ENCODE measurements around the gene ITIH1. TPM values are rescaled to one million over a fixed set of nuclear protein-coding genes. Genes with fewer than 3 reads are reported as not detected.
A peak's percentile ranks its signal among the peaks of the same experiment; 100 is the strongest.

The ITIH1 gene
- total RNA-seq, 4 donors from 2014 or later: not detected

GRCh38 chr3:52771702-52772101 is 5.7 kb upstream of the ITIH1 start:
- peak overlapping the region; percentile 80 to 83 (median 81) for H3K27ac ChIP-seq
- H3K4me1 ChIP-seq: peaks cover 7 to 19% (median 13%) of the 10 kb centered on the region in 4 donors
- no peak overlapping the region for H3K4me3 ChIP-seq
- intact Hi-C loops (cut with DNase I; ENCODE audit: low total_unique reads): no loop called here
- H3K36me3 ChIP-seq: peaks cover 0 to 7% (median 0%) of the 10 kb centered on the region in 4 donors
- WGBS, 2 donors (ENCODE audit: low coverage in 1 of 2): 94 to 95% methylated on average over 8 to 10 of the region's 10 CpGs
- no peaks in the 10 kb centered on the region for H3K9me3 ChIP-seq
- H3K27me3 ChIP-seq: no peaks in the 10 kb centered on the region
- in situ Hi-C loops (cut with MboI; ENCODE audit: low pct_ligation_motif_present in 1 of 4, low pct_unique_long_range_greater_than_20kb in 1 of 4, low sequenced_read_pairs in 3 of 4): no loop called here
- no peak for TF ChIP-seq POLR2AphosphoS5 (IDR thresholded peaks at IDR 0.05)
- TF ChIP-seq EP300 (IDR thresholded peaks at IDR 0.05; ENCODE audit: low read depth): no peak
- no peak for TF ChIP-seq POLR2A (IDR thresholded peaks at IDR 0.05)
- no peak for TF ChIP-seq CTCF (IDR thresholded peaks at IDR 0.05)
- no peak for DNase-seq

- in situ Hi-C loops (cut with MboI; ENCODE audit: low pct_ligation_motif_present in 1 of 4, low pct_unique_long_range_greater_than_20kb in 1 of 4, low sequenced_read_pairs in 3 of 4): no loop called here
- peak; percentile 4 for DNase-seq
Observed at GRCh38 chr3:52773361-52774065, 3.9 kb upstream of the ITIH1 start.

GRCh38 chr3:52774066-52774713 is 3.2 kb upstream of the ITIH1 start:
- Histone ChIP-seq H3K27ac (no peak overlapping the region), H3K4me3 (no peak overlapping the region), H3K4me1 (peaks cover 7 to 16% (median 12%) of the 10 kb centered on the region in 4 donors), H3K36me3 (no peaks in the 10 kb centered on the region), H3K27me3 (no peaks in the 10 kb centered on the region), H3K9me3 (no peaks in the 10 kb centered on the region)
- in situ Hi-C loops (cut with MboI; ENCODE audit: low pct_ligation_motif_present in 1 of 4, low pct_unique_long_range_greater_than_20kb in 1 of 4, low sequenced_read_pairs in 3 of 4): no loop called here
- whole genome bisulfite sequencing, 2 donors (ENCODE audit: low coverage in 1 of 2): 72 to 74% methylated on average over 3 to 8 of the region's 8 CpGs
- DNase-seq: peak; percentile 2
- intact Hi-C loops (cut with DNase I; ENCODE audit: low total_unique reads): no loop called here
- TF ChIP-seq CTCF (IDR thresholded peaks at IDR 0.05) (no peak), EP300 (IDR thresholded peaks at IDR 0.05; ENCODE audit: low read depth) (no peak), POLR2AphosphoS5 (IDR thresholded peaks at IDR 0.05) (no peak), POLR2A (IDR thresholded peaks at IDR 0.05) (no peak)

More at GRCh38 chr3:52773361-52774065, 3.9 kb upstream of the ITIH1 start:
- H3K4me1 ChIP-seq: peaks cover 7 to 19% (median 13%) of the 10 kb centered on the region in 4 donors
- TF ChIP-seq CTCF (IDR thresholded peaks at IDR 0.05) (no peak), EP300 (IDR thresholded peaks at IDR 0.05; ENCODE audit: low read depth) (no peak), POLR2A (IDR thresholded peaks at IDR 0.05) (no peak), POLR2AphosphoS5 (IDR thresholded peaks at IDR 0.05) (no peak)
- H3K27me3 ChIP-seq: no peaks in the 10 kb centered on the region
- no peak overlapping the region for H3K27ac ChIP-seq
- H3K9me3 ChIP-seq: no peaks in the 10 kb centered on the region
- intact Hi-C loops (cut with DNase I; ENCODE audit: low total_unique reads): no loop called here
- H3K4me3 ChIP-seq: no peak overlapping the region
- 77 to 80% methylated on average over 8 to 13 of the region's 13 CpGs for WGBS, 2 donors (ENCODE audit: low coverage in 1 of 2)
- H3K36me3 ChIP-seq: no peaks in the 10 kb centered on the region

Data from transverse colon (tissue), 4 donors.